Upper lobe of left lung (tissue), 6 donors: ENCODE results near the gene CCDC180. TPM values are rescaled to one million over a fixed set of nuclear protein-coding genes. Genes with fewer than 3 reads are reported as not detected.

ENCODE experiments used
- ATAC-seq, 2 donors: fragments of 200-7000 bp; cut with Tn5 transposase; one replicate each; pipeline ENCODE4 v1.9.1; 2022; ENCODE audit warnings: mild to moderate bottlenecking in 2 of 2, moderate library complexity in 2 of 2; ENCODE audit not compliant: low FRiP score in 2 of 2
- DNase-seq, 2 donors: peaks; one replicate each; pipeline ENCODE4 v3.0.0-alpha.2; 2019 to 2020
- H3K27ac ChIP-seq, 4 donors: fragments of 200-600 bp; sonication (generic); one replicate each; pipeline ENCODE4 v1.5.1; 2016 to 2019
- H3K27me3 ChIP-seq, 4 donors: fragments of 200-600 bp; sonication (generic); one replicate each; pipeline ENCODE4 v1.5.1; 2017 to 2019
- H3K36me3 ChIP-seq, 4 donors: fragments of 200-600 bp; sonication (generic); one replicate each; pipeline ENCODE4 v1.5.1; 2016 to 2019
- H3K4me1 ChIP-seq, 4 donors: fragments of 200-600 bp; sonication (generic); one replicate each; pipeline ENCODE4 v1.5.1; 2018 to 2019
- H3K4me3 ChIP-seq, 4 donors: fragments of 200-600 bp; sonication (generic); one replicate each; pipeline ENCODE4 v1.5.1; 2017 to 2019; ENCODE audit warnings: mild to moderate bottlenecking in 2 of 4, moderate library complexity in 1 of 4
- H3K9me3 ChIP-seq, 4 donors: fragments of 200-600 bp; sonication (generic); one replicate each; pipeline ENCODE4 v1.5.1; 2018 to 2019
- EP300 ChIP-seq, 4 donors: sonication (generic); formaldehyde crosslinking; IDR thresholded peaks; one replicate each; pipeline ENCODE4 v1.5.1; 2017; ENCODE audit warnings: antibody characterized with exemption in 4 of 4, control low read depth in 2 of 4
- POLR2A ChIP-seq, 4 donors: fragments of 450-650 bp; IDR thresholded peaks; one replicate each; pipeline ENCODE4 v1.5.1; 2016 to 2017; ENCODE audit warnings: antibody characterized with exemption in 4 of 4, mild to moderate bottlenecking in 2 of 4
- POLR2AphosphoS5 ChIP-seq, 2 donors: sonication (generic); formaldehyde crosslinking; IDR thresholded peaks; one replicate each; pipeline ENCODE4 v1.5.1; 2017; ENCODE audit warnings: antibody characterized with exemption in 2 of 2
- WGBS, 2 donors: methylation state at CpG; one replicate each; pipeline ENCODE4 v1.1.5; 2017 to 2018; 5-methylcytosine and 5-hydroxymethylcytosine counted together
- total RNA-seq, 6 donors: library from RNA; depleted of rRNA in 4 of 6; stranded (reverse); fragments of >200 nt in 4 of 6; gene quantifications; one replicate each; pipeline versions ENCODE4 v1.1.0 to v1.2.1, GENCODE V29; 2016 to 2021
- TF ChIP-seq, protein P1 (sequence below), 6 experiments: fragments of 450-650 bp in 4 of 6; fragments of 200-600 bp in 2 of 6; sonication (generic) in 2 of 6; IDR thresholded peaks; one replicate each; pipeline ENCODE4 v1.5.1; 2016 to 2019; ENCODE audit warnings: antibody characterized with exemption in 6 of 6
- donor health status: DM: no; HTN: no; CAD: no; lungs with moderate emphysema.
- donor health status: DM: no; HTN: yes; CAD: no; lungs with severe emphysema.

The CCDC180 gene
- total RNA-seq, 6 donors from 2014 or later = 6.2 to 60.8 (median 17.6) TPM

DNA sequence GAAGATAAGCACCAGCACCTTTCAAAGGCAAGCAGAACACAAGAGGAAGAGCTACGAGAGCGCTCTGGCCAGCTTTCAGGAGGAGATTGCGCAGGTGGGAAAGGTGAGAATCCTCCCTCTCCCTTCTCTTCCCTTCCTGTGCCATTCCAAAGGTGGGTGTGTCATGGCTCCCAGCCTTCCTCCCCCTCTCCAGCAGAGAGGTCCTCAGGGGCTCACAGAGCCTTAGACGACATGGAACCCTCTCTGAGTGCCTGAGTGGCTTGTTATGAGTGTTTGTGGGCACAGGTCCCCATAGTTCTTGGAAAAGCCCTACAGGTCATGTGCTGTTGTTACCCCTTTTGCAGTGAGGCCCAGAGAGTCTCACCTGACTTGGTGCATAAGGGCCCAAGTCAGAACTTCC, 5.8 kb downstream of the CCDC180 start:
- 72 to 87% methylated on average over 4 of the region's 4 CpGs for WGBS, 2 donors
- Histone ChIP-seq H3K4me1 (peaks cover 0 to 10% (median 0%) of the 10 kb centered on the region in 4 donors), H3K27ac (peak overlapping the region in 2 of 4 donors; percentile 20 to 56), H3K9me3 (no peaks in the 10 kb centered on the region), H3K36me3 (peaks cover 0 to 45% (median 19%) of the 10 kb centered on the region in 4 donors), H3K4me3 (no peak overlapping the region), H3K27me3 (no peaks in the 10 kb centered on the region)
- ATAC-seq (peak in 1 of 2 donors; percentile 30), DNase-seq (peak in 1 of 2 donors; percentile 71)
- TF ChIP-seq, protein P1, sequence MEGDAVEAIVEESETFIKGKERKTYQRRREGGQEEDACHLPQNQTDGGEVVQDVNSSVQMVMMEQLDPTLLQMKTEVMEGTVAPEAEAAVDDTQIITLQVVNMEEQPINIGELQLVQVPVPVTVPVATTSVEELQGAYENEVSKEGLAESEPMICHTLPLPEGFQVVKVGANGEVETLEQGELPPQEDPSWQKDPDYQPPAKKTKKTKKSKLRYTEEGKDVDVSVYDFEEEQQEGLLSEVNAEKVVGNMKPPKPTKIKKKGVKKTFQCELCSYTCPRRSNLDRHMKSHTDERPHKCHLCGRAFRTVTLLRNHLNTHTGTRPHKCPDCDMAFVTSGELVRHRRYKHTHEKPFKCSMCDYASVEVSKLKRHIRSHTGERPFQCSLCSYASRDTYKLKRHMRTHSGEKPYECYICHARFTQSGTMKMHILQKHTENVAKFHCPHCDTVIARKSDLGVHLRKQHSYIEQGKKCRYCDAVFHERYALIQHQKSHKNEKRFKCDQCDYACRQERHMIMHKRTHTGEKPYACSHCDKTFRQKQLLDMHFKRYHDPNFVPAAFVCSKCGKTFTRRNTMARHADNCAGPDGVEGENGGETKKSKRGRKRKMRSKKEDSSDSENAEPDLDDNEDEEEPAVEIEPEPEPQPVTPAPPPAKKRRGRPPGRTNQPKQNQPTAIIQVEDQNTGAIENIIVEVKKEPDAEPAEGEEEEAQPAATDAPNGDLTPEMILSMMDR (IDR thresholded peaks at IDR 0.05) = no peak
- peak in 2 of 4 donors; percentile 77 to 81 for TF ChIP-seq EP300 (IDR thresholded peaks at IDR 0.05)
- TF ChIP-seq POLR2A (IDR thresholded peaks at IDR 0.05) = peak in 1 of 4 donors; percentile 25
- peak in 1 of 2 donors; percentile 25 for TF ChIP-seq POLR2AphosphoS5 (IDR thresholded peaks at IDR 0.05)

DNA sequence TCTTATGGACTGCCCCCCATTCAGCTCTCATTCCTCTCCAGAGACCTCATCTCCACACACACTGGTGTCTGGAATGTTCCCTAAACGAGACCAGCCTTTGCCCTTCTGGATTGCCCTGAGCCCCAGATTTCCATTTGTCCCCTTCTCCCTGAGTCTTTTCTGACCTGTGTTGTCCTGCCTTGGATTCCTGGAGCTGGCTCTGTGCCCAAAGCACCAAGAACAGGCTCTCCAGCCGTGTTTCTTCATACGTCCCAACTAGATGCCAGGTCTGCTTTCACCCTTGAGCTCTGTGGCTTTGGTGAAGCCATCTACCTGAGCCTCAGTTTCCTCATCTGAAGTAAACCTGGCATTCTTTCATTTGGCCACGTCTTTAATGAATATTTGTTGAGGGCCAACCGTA, 6.3 kb downstream of the CCDC180 start:
- DNase-seq = no peak
- no peak for TF ChIP-seq POLR2AphosphoS5 (IDR thresholded peaks at IDR 0.05)
- TF ChIP-seq EP300 (IDR thresholded peaks at IDR 0.05) = no peak
- TF ChIP-seq, protein P1 (IDR thresholded peaks at IDR 0.05) = no peak
- H3K9me3 ChIP-seq = no peaks in the 10 kb centered on the region

DNA sequence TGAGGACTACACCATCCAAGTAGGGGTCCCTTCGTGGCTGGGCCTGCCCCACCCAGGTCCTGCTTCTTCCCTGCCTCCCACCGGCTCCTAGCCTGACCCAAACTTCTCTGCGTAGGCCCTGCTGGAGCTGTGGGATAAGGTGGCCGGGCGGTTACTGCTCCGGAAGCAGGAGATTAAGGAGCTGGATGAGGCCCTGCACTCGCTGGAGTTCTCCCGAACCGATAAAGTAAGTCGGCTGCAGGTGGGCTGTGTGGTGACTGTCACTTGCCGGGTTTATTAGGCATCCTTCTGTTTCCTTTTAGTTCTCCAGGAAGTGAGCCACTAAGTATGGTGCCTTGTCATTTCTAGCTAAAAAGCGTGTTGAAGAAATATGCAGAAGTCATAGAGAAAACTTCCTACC, 7.0 kb downstream of the CCDC180 start:
- Histone ChIP-seq H3K27me3 (no peaks in the 10 kb centered on the region), H3K27ac (no peak overlapping the region), H3K36me3 (peaks cover 0 to 49% (median 21%) of the 10 kb centered on the region in 4 donors), H3K4me1 (peaks cover 0 to 10% (median 0%) of the 10 kb centered on the region in 4 donors), H3K9me3 (no peaks in the 10 kb centered on the region), H3K4me3 (no peak overlapping the region)
- TF ChIP-seq POLR2AphosphoS5 (IDR thresholded peaks at IDR 0.05) (no peak), EP300 (IDR thresholded peaks at IDR 0.05) (no peak), POLR2A (IDR thresholded peaks at IDR 0.05) (no peak)
- TF ChIP-seq, protein P1 (IDR thresholded peaks at IDR 0.05) = no peak
- DNase-seq (peak in 1 of 2 donors; percentile 1), ATAC-seq (no peak)
- 90 to 92% methylated on average over 12 of the region's 12 CpGs for WGBS, 2 donors

More for the DNA sequence above, 6.3 kb downstream of the CCDC180 start:
- Histone ChIP-seq H3K27ac (peak overlapping the region in 2 of 4 donors; percentile 35 to 56), H3K27me3 (no peaks in the 10 kb centered on the region), H3K4me3 (no peak overlapping the region), H3K36me3 (peaks cover 0 to 49% (median 21%) of the 10 kb centered on the region in 4 donors), H3K4me1 (peaks cover 0 to 10% (median 0%) of the 10 kb centered on the region in 4 donors)
- ATAC-seq = no peak
- WGBS, 2 donors = 81 to 83% methylated on average over 5 of the region's 5 CpGs

DNA sequence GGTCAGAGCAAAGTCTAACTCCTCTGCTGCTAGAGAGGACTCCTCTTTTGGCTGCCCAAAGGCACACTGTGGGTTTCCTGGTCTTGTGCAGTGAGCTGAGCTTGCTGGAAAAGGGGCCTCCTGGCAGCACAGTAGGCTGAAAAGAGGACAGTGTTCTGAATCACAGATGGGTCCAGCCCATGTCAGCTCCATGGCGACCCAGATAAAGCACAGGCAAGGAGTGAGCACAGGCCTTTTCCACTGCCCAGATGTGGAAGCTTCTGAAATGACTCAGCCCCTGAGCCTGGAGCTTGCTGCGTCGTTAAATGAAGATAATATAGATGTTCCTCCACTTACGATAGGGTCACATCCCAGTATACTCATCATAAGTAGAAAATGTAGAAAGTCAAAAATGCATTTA, 8.1 kb downstream of the CCDC180 start:
- H3K27me3 ChIP-seq = no peaks in the 10 kb centered on the region
- peaks cover 0 to 10% (median 0%) of the 10 kb centered on the region in 4 donors for H3K4me1 ChIP-seq
- H3K36me3 ChIP-seq = peaks cover 0 to 51% (median 21%) of the 10 kb centered on the region in 4 donors
- 89 to 91% methylated on average over 4 of the region's 4 CpGs for WGBS, 2 donors
- TF ChIP-seq EP300 (IDR thresholded peaks at IDR 0.05) = no peak
- TF ChIP-seq POLR2AphosphoS5 (IDR thresholded peaks at IDR 0.05) = no peak
- TF ChIP-seq POLR2A (IDR thresholded peaks at IDR 0.05) = no peak
- TF ChIP-seq, protein P1 (IDR thresholded peaks at IDR 0.05) = no peak
- H3K4me3 ChIP-seq = no peak overlapping the region
- no peak overlapping the region for H3K27ac ChIP-seq
- no peak for DNase-seq
- H3K9me3 ChIP-seq = no peaks in the 10 kb centered on the region
- ATAC-seq = no peak

DNA sequence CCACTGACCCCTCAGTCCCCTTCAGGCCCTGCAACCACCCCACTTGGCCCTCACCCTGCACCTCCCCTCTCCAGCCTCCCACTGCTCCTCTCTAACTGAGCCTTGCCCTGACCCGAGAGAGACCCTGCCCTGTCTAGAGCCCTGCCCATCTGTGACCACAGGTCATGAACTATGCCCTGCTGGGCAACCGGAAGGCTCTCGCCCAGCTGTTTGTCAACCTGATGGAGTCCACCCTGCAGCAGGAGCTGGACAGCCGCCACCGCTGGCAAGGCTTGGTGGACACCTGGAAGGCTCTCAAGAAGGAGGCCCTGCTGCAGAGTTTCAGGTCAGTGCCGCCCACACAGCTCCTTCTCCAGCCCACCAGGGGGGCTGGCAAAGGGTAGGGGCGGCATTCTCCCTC, 9.4 kb downstream of the CCDC180 start:
- H3K36me3 ChIP-seq = peaks cover 0 to 48% (median 21%) of the 10 kb centered on the region in 4 donors
- ATAC-seq (no peak), DNase-seq (peak in 1 of 2 donors; percentile 61)
- no peak for TF ChIP-seq EP300 (IDR thresholded peaks at IDR 0.05)
- TF ChIP-seq POLR2A (IDR thresholded peaks at IDR 0.05) = no peak
- no peak for TF ChIP-seq POLR2AphosphoS5 (IDR thresholded peaks at IDR 0.05)
- TF ChIP-seq, protein P1 (IDR thresholded peaks at IDR 0.05) = no peak
- H3K4me3 ChIP-seq = no peak overlapping the region
- WGBS, 2 donors = 89 to 97% methylated on average over 6 to 7 of the region's 7 CpGs
- H3K27ac ChIP-seq = no peak overlapping the region
- no peaks in the 10 kb centered on the region for H3K27me3 ChIP-seq
- H3K4me1 ChIP-seq = peaks cover 0 to 10% (median 0%) of the 10 kb centered on the region in 4 donors
- H3K9me3 ChIP-seq = no peaks in the 10 kb centered on the region
